GF-D8 (cell line): ENCODE data around the gene TCEANC2.
A peak's percentile ranks its signal among the peaks of the same experiment; 100 is the strongest.
"Not testable (repeated sequence)": the region's sequence is repeated elsewhere in the genome, so short reads cannot be mapped to it uniquely, and the experiment has no call there.

ENCODE experiments used
- DNase-seq: peaks from one replicate; lab custom pipeline; 2025; lab: John Stamatoyannopoulos, UW

Gene TCEANC2

DNA sequence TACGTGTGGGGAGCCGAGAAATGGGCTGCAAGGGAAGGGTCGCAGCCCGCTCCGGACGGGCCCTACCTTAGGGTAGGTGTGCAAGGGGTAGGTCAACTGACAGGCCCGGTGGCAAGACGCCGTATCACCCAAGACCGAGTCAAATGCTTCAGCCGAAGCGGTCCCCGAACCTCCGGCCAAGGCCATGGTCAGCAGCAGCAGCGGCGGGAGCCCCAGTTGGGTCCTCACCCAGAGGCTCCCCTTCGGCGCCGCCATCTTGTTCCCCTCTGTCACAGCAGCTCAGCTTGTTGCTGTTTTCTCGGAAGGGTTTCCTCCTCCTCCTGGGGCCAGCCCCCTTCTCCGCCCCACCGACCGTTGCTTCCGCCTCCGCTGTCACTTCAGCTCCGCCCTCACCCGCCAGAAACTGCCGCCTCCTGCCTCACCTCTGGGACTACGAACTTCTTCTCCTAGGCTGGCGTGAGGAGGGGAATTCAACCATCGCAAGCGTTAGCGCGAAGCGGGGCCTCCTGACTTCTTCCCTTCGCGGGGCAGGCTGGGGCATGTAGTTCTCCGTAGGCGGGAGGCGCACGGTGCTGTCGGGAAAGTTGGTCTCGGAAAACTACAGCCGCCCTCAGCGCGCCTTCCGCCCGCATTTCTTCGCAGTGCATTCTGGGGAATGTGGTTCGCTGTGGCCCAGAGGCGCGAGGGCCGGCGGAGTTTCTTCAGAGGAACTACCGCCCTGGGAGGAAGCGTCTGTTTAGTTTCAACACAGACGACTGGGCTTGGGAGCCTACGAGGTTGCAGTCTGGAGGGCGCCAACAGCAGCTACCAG lies at the start of gene TCEANC2, which contains the start of gene TMEM59:
TSS of gene TCEANC2 (plus strand) at position 675 of the 811 bp plus-strand sequence. CDS start 815 bp downstream, outside the sequence.
TSS of gene TMEM59 (minus strand) at position 271 of the 811 bp plus-strand sequence. CDS start at position 255, 16 bp downstream.
- DNase-seq = peak; percentile 99

DNA sequence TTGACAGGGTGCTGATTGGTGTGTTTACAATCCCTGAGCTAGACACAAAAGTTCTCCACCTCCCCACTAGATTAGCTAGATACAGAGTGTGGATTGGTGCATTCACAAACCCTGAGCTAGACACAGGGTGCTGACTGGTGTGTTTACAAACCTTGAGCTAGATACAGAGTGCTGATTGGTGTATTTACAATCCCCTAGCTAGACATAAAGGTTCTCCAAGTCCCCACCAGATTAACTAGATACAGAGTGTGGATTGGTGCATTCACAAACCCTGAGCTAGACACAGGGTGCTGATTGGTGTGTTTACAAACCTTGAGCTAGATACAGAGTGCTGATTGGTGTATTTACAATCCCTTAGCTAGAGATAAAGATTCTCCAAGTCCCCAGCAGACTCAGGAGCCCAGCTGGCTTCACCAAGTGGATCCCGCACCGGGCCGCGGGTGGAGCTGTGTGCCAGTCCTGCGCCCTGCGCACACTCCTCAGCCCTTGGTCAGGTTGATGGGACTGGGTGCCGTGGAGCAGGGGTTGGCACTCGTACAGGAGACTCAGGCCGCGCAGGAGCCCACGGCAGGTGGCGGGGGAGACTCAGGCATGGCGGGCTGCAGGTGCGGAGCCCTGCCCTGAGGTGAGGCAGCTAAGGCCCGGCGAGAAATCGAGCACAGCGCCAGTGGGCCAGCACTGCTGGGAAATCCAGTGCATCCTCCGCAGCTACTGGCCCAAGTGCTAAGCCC lies 49.5 kb upstream of the TCEANC2 start:
- not testable (repeated sequence) for DNase-seq

DNA sequence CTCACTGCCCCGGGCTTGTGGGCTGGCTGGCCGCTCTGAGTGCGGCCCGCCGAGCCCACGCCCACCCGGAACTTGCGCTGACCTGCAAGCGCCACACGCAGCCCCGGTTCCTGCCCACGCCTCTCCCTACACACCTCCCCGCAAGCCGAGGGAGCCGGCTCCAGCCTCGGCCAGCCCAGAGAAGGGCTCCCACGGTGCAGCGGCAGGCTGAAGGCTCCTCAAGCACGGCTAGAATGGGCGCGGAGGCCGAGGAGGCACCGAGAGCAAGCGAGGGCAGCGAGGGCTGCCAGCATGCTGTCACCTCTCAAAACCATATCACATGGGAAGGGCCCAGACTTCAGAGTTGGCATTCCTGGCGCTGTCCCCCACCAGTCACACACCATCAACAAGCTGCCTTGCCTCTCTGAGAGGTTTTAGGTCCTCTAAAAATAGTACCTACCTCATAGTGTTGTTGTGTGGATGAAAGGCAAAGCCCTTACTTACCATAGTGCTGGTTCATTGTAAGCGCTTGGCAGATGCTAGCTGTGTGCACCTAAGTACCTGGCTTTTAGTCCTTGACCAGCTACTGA lies 48.8 kb upstream of the TCEANC2 start:
- DNase-seq = no peak

DNA sequence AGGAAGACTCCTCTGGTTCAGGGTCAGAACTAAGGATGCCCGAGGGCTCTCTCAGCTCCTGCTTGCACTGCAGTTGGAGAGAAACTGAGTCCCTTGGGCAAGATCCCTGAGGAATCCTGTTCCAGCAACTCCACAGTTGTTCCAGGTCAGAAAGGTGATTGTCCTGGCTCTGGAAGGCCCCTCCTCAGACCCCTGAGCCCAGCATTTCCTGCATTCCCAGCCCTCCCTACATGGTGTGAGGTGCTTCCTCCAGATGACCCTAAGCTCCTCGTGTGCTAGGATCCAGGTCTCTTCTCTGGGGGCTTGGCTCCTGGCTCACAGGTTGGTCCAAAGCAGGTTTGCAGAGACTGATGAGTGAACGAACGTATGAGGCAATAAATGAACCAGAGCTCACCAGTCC lies 46.9 kb upstream of the TCEANC2 start:
- no peak for DNase-seq

DNA sequence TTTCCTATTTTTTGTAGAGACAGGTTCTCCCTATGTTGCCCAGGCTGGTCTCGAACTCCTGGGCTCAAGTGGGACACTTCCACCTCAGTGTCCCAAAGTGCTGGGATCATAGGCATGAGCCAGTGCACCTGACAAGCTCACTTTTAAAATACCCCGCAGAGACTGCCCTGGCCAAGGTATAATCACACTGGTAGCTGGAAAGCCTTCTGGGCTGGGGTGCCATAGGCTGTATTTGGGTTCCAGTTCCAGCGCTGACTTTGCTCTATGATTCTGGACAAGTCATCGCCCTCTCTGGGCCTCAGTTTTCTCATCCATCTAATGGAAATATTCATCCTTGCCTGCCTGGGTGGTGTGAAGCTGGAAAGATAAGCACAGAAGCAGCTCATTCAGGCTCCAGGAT lies 45.8 kb upstream of the TCEANC2 start:
- no peak for DNase-seq

DNA sequence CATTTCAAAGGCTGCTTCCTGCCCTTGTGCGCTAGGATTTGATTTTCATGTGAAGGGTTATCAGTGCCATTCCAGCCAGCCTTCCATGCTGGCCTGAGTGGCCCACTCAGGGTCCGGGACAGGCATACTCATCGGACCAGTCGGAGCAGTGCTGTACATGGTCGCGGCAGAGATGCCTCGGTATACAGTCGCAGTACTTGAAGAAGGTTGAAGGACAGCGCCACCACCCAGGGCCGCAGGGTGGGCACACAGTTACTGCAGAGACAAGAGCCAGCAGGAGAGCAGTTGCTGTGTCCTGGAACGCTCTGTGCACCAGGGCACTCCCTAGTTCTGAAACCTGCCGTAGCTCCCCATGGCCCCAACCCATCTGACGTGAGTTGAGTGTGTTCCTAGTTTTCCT lies 44.5 kb upstream of the TCEANC2 start:
- DNase-seq = no peak

DNA sequence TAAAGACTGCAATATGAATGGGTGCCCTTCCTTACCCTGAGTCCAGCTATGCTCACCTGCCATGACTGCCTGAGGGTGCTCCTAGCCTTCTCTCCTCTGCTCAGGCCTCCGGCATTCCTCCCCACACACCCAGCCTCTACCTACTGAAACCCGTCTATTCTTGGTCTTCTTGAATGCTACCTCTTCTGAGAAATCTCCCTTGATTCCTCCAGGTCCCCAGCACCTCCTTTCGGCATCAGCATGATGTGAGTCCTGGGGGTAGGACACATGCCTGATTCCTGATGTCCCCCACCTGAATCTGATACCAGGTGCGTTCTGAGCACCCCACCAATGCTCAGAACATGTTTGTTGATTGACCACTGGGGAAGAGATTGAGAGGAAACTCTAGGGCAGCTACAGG lies 44.0 kb upstream of the TCEANC2 start:
- no peak for DNase-seq

DNA sequence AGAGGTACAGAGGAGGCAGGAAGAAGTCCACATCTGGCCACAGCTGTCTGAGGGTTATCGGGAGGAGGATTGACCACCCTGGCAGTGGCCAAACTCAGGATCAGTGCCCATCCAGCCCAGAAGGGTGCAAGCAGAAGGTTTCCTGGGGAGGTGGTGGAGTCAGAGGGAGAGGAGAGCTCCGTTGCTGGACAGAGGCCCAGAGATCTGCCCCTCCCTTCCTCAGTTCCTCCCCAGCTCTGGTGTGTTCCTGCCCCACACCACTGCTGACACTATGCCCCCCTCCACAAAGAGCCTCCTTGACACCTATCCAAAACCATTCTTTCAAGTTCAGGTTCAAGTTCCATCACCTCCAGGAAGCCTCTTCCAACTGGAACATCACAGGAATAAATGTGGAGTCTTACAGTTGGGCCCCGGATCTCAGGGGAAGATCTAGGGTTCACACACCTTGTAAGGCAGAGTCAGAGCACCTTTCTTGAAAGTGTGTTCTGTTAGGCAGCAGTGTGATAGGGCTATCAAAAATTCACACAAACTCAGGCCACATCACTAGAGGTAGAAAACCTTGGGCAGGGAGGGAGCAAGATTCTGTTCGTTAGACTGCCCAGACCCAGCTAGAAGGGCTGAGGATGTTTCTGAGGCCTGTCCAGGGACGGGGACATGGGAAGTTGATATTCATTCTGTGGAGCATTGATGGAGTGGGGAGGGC lies 42.8 kb upstream of the TCEANC2 start:
- DNase-seq = no peak

DNA sequence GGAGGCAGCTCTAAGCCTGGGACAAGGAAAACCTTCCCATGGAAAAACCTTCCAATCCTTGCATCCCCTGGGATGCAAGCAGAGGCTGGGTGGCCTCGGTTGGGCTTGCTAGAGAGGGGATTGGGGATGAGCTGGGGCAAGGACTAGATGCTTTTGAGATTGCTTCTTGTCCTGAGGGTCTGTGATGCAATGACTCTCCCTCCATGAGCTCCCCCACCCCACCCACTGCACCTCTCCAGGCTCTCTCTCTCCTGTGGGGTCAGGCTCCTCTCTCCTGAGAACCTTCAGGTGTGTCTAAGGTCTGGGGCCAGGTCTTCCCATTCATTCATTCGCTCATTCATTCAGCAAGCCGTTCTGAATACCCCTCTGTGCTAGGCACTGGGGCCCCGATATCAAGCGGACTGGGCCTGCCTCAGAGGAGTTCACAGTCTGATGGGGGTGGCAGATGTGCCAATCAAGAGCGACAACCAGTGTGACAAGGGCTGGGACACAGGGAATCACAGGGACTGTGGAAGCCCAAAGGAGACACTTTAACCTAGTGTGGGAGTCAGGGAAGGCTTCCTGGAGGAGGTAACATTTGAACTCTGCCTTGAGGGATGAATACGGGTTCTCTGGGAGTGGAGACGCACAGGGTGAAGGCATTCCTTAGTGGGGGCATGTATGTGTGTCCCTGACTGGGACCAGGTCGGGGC lies 41.9 kb upstream of the TCEANC2 start:
- DNase-seq = no peak

DNA sequence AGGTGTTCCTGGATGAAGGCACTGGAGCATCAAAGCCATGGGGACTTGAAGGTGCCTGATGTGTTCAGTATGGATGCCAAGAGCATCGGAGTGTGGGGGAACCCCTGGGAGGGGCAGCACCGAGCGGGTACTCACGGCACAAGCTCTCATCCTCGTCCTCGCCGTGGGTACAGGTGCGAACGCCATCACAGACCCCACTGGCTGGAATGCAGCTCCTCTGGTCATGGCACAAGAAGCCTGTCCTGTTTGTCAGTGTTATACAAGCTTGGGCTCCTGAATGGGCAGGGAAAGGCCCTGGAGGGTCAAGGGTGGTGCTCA lies 41.4 kb upstream of the TCEANC2 start:
- no peak for DNase-seq

DNA sequence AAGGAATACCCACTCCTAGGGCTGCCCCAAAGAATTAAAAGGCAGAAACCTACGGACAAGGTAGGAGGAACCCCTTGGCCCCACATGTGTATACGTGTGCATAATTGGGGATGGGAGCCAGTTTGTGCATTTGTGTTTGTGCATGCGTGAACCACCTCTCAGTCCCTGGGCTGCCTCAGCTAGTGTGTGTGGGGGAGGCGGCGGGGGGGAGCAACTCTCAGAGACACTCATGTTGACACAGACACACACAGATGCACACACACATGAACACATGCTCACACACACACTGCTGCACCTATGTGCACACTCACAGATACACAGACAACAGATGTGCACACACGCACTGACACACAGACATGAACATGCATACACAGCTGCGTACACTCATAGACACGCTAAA lies 40.5 kb upstream of the TCEANC2 start:
- no peak for DNase-seq

DNA sequence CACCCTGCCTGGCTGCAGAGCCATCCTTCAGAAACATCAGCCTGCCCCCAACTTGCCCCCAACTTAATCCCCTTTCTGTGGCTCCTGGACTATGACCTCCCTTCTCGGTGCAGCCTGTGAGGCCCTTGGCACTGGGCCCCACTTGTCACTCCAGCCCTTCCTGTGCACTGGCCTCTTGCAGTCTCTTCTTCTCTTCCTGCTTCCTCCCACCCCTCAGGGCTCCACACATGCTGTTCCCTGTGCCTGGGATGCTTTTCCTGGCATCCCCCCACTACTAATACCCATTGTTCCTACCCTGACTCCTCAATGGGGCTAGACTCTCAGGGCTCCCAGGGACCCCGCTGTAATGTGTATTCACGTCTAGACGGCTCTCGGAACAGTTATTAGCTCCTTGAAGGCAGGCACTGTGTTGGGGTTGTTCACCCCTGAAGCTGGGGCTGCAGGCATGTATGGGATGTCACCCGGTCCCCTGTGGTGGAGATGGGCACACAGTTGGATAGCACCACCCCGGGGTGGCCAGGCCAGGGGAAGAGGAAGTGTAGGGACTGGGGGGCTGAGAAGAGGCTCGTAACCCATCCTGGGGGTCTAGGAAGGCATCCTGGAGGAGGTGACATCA lies 39.9 kb upstream of the TCEANC2 start:
- DNase-seq = no peak

DNA sequence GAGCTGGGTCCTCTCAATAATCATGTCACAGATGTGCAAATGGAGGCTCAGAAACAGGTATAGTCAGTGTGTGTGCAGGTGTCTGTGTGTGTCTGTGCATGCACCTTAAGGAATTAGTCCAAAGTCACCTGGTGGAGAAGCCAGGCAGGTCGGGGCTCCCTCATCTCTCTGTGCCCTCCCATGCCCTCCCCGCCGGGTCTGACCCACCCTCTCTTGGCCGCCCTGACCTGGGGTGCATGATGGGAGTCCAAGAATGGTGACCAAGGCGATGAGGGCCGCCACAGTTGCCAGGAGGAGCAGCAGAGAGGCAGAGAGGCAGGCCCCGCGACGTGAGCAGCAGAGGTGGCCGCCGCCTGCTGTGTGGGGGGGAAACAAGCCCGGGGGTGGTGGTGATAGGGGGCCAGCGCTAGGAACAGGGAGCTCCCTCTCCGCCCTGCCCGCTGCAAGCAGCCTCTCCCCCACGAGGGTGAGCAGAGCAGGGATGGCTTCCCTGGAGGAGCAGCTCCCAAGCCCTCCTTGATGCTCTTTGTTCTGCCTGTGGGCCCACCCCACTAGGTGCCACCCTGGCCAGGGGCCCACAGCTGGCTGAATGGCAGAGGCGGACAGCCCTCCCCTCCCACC lies 39.3 kb upstream of the TCEANC2 start:
- DNase-seq = no peak

DNA sequence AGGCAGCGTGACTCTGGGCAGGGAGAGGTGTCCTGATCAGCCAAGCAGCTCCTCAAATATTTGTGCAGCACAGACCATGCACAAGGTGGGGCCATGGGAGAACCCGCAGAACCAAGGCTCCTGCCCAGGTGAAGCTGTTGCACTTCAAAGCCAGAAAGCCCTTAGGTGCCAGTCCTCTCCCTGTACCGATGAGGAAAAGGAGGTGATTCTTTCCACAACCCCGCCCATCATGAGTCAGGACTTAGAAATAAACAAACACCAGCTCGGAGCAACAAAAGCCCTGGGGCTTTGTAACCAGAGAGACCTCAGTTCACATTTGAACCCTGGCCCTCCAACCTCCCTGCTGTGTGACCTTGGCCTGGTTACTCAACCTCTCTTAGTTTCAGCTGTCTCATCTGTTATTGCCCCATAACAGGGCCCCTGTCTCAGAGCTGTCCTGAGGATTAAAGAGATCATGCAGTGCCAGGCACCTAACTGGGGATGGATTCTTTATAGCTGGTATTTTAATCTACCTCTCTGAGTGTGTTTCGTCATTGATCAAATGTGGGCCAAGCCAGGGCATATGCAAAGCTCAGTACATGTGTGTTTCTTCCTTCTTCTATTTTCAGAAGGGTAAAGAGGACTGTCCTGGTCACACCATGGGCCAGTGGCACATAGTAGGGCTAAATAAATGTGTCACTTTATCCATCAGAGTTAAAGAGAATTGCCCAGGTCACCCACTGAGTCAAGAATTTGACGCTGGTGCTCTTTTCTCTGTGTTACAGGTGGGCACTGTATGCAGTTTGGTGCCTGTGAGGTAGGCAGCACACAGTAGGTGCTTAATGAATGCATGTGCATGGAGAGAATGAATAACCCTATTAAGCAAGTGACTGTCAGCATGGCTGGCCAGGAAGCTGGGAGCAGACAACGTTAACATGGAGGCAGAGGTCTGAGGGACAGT lies 36.8 kb upstream of the TCEANC2 start:
- DNase-seq = no peak

DNA sequence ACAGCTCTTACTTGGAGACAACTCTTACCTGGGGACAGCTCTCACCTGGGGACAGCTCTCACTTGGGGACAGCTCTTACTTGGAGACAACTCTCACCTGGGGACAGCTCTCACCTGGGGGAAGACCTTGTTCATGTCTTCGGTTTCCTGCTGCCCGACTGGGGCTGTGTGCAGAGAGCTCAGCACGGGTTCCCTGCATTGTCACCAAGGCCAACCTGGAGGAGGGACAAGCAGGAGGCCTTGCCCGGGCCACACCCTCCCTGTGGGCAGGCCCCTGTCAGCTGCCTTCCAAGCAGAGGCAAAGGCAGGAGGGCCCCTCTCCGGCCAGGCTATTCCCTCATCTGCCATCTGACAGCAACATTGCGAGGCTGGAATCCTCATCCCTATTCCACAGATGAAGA lies 35.4 kb upstream of the TCEANC2 start, which contains the start of gene LDLRAD1:
TSS of gene LDLRAD1 (minus strand) at position 208 of the 400 bp plus-strand sequence. CDS start at position 134, 74 bp downstream.
- no peak for DNase-seq

DNA sequence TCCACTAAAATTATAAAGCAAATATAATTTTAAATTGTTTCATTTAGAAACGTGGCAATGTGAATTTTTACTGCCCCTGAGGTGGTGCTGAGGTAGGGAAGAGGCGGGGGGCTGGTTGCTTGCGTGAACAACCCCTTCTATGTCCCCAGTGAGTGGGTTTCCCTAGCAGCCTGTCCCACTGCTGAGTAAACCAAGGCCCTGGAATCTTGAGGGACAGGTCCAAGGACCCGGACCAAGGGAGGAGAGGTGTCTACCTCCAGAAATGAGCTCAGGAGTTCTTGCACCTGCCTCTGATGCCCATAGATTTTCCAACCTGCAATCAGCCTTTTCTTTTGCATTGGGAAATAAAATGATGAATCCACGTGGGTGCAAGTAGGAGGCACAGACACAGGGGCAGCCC lies 34.8 kb upstream of the TCEANC2 start:
- no peak for DNase-seq

DNA sequence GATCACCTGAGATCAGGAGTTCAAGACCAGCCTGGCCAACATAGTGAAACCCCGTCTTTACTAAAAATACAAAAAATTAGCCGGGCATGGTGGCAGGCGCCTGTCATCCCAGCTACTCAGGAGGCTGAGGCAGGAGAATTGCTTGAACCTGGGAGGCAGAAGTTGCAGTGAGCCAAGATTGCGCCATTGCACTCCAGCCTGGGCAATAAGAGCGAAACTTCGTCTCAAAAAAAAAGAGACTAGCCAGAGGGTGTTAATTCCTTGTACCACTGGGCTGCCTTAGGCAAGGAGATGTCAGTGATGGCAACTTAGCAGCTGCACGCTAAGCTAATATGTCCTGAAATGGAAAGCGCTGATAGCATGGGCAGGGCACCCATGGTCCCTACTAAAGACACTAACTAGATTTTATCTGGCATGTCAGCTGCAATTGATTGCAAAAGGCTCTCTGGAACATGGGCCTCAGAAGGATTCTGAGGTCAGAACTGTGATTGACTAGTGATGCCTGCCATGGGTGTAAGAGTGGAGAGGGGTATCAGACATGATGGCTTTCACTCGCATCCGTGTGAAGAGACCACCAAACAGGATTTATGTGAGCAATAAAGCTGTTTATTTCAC lies 33.7 kb upstream of the TCEANC2 start:
- not testable (repeated sequence) for DNase-seq

DNA sequence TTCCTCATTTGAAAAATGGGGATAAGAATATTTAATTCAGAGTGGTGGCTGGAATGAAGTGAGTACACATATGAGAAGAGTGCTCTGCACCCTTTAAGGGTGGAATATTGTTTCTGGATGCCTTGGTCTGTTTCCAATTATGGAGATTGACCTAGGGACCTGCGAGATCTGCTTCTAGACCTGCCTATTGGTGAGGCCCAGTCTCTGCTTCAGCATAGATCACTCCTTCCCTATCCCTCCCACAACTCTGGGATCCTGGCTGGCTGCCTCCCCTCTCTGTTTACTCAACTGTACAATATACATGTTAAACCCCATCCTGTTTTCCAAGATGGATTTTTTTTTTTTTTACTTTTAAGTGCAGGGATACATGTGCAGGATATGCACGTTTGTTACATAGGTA lies 29.1 kb upstream of the TCEANC2 start:
- no peak for DNase-seq

DNA sequence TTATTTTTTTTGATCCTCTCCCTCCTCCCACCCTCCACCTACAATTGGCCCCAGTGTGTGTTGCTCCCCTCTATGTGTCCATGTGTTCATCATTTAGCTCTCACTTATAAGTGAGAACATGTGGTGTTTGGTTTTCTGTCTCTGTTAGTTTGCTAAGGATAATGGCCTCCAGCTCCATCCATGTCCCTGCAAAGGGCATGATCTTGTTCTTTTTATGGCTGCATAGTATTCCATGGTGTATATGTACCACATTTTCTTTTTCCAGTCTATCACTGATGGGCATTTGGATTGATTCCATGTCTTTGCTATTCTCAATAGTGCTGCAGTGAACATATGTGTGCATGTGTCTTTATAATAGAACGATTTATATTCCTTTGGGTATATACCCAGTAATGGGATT lies 28.6 kb upstream of the TCEANC2 start:
- DNase-seq = not testable (repeated sequence)
